NCI-H446 treated with DMSO at 0.1 percent for 48 hours (cell line): ENCODE measurements around the gene PABPN1.

ENCODE experiments used
- DNase-seq: peaks from one replicate; lab custom pipeline; 2025; lab: John Stamatoyannopoulos, UW

The PABPN1 gene

GRCh38 chr14:23326491-23327332 is 5.5 kb downstream of the PABPN1 start:
- no peak for DNase-seq

GRCh38 chr14:23327947-23328744 is 6.9 kb downstream of the PABPN1 start:
- peak; percentile 43 for DNase-seq

- DNase-seq, result no peak
Measured at GRCh38 chr14:23335623-23336022, 14.4 kb downstream of the PABPN1 start.

GRCh38 chr14:23339506-23340268 is 18.4 kb downstream of the PABPN1 start:
- DNase-seq, result no peak

- no peak for DNase-seq
Measured at GRCh38 chr14:23344481-23344880, 23.2 kb downstream of the PABPN1 start.

GRCh38 chr14:23345987-23346692 is 24.9 kb downstream of the PABPN1 start:
- DNase-seq, result no peak

DNA sequence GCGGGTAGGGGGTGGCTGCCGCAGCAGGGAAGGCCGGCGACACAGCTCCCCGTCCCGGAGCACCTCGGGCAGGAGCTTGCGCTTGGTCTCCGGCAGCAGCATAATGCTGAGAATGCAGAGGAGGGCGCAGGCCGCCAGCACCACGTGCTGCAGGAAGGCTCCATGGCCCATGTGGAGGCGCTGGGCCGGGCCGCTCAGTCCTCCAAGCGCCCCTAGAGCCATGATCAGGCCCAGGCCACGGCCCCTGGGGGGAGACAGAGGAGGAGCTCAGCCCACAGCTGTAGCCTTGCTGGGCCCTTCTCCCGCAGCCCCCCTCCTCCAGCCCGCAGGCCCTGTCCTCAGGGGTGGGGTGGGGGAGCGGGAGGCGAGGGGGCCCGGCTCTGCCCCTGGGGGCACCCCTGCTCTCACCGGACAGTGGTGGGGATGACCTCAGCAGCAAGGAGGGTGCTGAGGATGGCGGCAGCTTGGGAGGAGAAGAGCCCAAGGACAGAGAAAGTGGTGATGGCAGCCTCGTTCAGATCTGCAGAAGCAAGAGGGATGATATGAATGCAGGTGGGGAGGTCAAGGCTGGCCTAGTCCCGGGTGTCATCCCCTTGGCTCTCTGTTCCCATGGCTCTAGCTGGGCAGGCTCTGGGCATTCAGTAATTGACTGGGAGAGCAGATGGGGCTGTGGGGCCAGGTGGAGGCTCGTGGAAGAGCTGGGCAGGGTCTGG is 25.6 kb downstream of the PABPN1 start:
- DNase-seq, result no peak

DNA sequence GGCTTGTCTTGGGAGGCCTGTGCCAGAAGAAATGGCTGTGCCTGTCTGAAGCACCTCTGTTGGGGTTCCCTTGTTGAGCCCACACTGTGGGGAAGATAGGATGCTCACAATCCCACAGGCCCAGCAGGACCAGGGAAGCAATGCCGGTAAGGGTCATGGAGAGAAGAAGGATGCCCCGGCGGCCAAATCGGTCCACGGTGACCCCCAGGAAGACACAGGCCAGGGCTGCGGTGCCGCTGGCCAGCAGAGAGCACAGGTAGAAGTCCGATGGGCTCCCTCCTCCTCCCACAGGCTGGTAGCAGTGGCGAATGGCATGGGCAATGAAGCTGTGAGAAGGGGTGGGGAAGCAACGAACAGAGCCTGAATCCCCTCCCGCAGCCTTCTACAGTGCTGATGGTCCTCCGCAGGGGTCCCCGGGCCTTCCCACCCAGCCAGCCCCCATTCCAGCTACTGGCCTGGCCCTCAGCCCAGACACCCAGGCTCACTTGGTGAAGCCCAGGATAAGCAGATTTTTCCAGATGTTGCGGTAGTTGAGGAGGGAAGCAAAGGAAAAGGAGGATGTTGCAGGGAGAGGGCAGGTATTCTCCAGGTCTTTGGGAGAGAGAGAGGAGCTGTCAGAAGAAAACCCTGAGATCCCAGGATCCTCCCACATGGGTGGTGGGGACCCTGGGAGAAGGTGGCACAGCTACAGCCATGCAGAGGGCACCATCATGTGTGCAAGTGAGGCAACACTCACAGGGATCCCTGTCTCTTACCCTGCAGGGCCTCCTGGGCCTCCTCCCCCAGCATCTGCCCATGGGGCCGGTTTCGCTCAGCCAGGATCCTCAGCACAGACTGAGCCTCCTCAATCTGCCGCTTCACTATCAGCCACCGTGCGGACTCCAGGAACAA is 26.4 kb downstream of the PABPN1 start:
- no peak for DNase-seq

DNA sequence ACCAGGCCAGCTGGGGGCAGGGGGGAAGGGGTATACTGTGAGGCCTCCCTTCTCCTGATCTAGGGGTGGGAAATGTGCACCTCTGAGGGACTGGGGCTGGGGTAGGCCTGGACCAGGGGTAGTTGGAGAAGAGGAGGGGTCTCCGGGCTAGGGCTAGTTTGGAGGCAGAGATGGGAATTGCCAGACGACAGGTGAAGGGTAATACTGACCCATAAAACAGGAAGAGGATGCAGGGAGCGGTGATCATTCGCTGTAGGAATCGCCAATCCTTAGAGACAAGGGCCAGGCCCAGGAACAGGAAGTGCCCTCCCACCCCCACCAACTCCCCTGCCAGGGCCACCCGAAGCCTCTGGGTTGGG is 27.0 kb downstream of the PABPN1 start:
- DNase-seq, result no peak

- no peak for DNase-seq
Measured at GRCh38 chr14:23349156-23349845, 28.0 kb downstream of the PABPN1 start.

- no peak for DNase-seq
Measured at GRCh38 chr14:23351681-23352505, 30.6 kb downstream of the PABPN1 start.

DNA sequence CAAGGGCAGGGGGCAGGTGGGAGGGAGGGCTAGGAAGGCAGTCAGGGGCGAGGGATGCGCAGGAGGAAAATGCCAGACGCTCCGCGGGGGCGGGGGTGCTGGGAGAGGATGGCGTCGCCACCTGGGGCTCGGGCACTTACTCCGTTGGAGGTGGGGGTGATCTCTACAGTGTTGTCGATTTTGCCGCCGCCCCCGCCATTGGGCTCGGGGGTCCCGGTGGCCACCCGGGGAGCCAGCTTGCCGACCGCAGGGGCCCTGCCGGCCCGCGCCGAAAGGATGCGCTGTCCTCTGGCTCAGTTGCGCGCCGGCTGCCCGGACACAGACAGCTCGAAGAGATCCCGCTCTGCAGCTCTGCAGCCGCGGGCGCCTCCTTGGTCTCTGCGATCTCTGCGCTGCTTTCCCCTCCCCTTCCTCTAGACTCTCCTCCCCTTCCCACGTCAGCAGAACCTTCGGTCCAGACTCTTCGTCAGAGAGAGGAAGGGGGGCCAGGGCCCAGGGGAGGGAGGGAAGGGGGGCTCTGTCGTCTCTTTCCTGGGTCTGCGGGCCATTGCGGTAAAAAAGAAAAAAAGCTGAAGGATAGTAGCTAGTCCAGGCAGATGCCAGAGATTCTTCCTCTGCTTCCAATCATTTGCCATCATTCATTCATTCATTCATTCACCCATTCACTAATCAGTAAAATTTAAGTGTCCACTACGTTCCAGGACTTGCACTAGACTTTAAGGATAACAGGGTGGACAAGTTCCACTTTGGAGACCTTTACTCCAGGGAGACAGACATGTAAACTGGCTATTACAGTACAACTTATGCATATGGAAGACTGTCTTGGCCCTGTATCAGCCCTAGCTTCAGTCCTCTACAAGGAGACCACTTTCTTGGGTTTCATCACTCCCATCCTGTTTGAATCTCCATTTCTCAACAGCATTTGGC is 31.5 kb downstream of the PABPN1 start, which contains the start of gene SLC22A17:
Gene SLC22A17, minus strand, starts transcription at position 382 of the 927 bp plus-strand sequence.
- DNase-seq, result peak; percentile 69

DNA sequence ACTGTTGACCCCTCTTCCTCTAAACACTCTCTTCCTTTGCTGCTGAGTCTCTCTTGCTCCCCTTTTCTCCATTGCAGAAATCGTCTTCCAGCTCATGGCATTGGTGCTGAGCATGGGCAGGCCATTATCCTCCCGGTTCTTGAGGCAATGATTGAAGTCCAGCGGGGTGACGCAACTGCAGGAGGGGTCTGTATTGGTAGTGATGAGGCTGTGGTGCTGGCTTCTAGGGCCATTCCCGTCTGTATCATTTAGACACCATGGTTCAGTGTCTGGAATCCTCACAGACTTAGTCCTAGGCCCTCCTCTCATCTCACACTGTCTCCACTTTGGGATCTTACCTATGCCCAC is 32.1 kb downstream of the PABPN1 start:
- DNase-seq, result no peak

GRCh38 chr14:23354990-23355389 is 33.7 kb downstream of the PABPN1 start:
- no peak for DNase-seq

- no peak for DNase-seq
Measured at GRCh38 chr14:23355871-23356435, 34.7 kb downstream of the PABPN1 start.

DNA sequence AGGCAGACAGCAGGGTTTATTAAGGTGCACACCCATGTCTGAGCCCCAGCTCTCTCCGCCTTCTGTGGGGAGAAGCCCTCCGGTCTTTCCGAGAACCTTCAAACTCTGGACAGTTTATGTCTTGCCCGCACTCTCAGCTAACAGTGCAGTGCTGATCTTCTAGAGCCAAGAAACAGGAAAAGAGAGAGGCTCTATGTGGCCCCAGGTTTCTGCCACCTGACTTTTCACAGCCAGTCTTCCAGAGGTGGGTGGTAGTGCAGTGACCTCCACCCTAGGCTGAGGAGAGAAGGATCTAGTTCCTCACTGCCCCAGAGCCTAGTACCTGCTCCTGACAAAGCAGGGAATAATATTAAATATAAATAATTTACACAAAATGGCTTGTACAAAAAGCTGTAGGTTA is 35.4 kb downstream of the PABPN1 start:
- DNase-seq, result no peak

DNA sequence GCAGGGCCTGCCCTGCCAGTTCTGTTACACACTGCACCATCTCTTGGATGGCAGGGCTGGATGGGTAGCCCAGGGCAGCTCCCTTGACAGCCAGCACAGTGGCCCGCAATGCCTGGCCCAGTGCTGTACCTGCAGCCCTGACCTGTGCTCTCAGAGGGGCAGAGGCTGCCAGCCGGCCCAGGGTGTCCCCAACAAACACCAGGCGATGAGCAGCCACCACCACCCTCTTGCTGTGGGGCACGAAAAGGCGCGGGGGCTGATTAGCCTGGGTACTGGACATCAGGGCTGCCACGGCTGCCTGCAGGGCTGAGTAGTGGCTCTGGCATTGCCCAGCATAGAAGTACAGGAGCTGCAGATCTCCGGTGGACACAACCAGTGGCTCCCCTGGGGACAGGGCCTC is 36.0 kb downstream of the PABPN1 start:
- no peak for DNase-seq
